Measurements from ENCODE around the gene LIPC. TPM values are rescaled to one million over a fixed set of nuclear protein-coding genes. Genes with fewer than 3 reads are reported as not detected.

LIPC gene
- total RNA-seq, 4 donors from 2014 or later = 0.81 to 4.6 (median 1.8) TPM

DNA sequence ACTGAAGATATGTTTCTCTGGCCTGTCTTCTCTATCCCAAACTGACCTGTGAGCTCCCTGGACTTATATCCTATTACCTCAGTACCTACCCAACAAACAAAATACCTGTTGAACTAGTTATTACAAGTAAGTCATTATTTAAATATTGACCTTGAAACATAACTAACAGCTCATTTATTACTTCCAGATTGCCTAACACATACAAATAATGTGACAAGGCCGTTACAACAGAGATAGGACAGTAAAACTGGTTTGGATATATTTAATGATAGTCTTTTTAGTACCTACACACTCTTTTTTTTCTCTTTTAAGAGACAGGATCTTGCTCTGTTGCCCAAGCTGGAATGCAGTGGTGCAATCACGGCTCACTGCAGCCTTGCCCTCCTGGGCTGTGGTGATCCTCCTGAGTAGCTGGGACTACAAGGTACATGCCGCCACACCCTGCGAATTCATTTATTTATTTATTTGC lies 172.7 kb downstream of the LIPC start:
- H3K27me3 ChIP-seq = no peaks in the 10 kb centered on the region
- no peak overlapping the region for H3K4me3 ChIP-seq (replicated peaks in 1 of 3)
- no peaks in the 10 kb centered on the region for H3K9me3 ChIP-seq
- intact Hi-C loops (cut with DNase I) = no loop called here
- no peak overlapping the region for H3K27ac ChIP-seq
- no peaks in the 10 kb centered on the region for H3K4me1 ChIP-seq
- no peak for TF ChIP-seq CTCF (IDR thresholded peaks at IDR 0.05)
- no peak for TF ChIP-seq POLR2A (IDR thresholded peaks at IDR 0.05)
- no peak for DNase-seq
- H3K36me3 ChIP-seq = no peaks in the 10 kb centered on the region
- WGBS, 2 donors = 98 to 99% methylated on average over 4 of the region's 4 CpGs

- DNase-seq = no peak
These were observed 174.2 kb downstream of the LIPC start for GRCh38 chr15:58605931-58606530.

DNA sequence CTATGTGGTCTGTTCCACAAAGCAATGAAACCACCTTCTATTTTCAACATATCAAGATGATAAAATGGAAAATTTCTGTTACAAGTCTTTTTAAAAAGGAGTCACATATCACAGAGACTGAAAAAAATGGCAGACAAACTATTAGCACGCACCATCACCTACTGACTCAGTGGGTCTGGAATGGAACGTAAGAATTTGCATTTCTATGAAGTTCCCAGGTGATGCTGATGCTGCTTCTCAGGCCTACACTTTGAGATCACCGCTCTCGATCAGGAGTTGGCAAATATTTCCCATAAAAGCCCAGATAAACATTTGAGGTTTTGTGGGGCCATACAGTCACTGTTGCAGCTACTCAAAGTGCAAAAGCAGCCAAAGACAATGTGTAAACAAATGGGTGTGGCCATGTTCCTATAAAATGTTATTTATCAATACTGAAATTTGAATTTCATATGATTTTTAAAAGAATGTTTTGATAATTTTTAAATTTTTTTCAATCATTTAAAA lies 174.8 kb downstream of the LIPC start:
- WGBS, 2 donors = 97 to 98% methylated on average over 4 of the region's 4 CpGs
- Histone ChIP-seq H3K4me1 (no peaks in the 10 kb centered on the region), H3K36me3 (no peaks in the 10 kb centered on the region), H3K27me3 (no peaks in the 10 kb centered on the region), H3K27ac (no peak overlapping the region), H3K4me3 (replicated peaks in 1 of 3) (no peak overlapping the region), H3K9me3 (no peaks in the 10 kb centered on the region)
- DNase-seq = no peak
- intact Hi-C loops (cut with DNase I) = no loop called here
- TF ChIP-seq CTCF (IDR thresholded peaks at IDR 0.05) (no peak), POLR2A (IDR thresholded peaks at IDR 0.05) (no peak)

More at GRCh38 chr15:58605931-58606530, 174.2 kb downstream of the LIPC start:
- 94 to 95% methylated on average over 3 of the region's 3 CpGs for WGBS, 2 donors
- Histone ChIP-seq H3K27me3 (no peaks in the 10 kb centered on the region), H3K27ac (no peak overlapping the region), H3K4me3 (replicated peaks in 1 of 3) (no peak overlapping the region), H3K36me3 (no peaks in the 10 kb centered on the region), H3K9me3 (no peaks in the 10 kb centered on the region), H3K4me1 (no peaks in the 10 kb centered on the region)
- no peak for TF ChIP-seq CTCF (IDR thresholded peaks at IDR 0.05)
- no peak for TF ChIP-seq POLR2A (IDR thresholded peaks at IDR 0.05)
- intact Hi-C loops (cut with DNase I) = no loop called here

DNA sequence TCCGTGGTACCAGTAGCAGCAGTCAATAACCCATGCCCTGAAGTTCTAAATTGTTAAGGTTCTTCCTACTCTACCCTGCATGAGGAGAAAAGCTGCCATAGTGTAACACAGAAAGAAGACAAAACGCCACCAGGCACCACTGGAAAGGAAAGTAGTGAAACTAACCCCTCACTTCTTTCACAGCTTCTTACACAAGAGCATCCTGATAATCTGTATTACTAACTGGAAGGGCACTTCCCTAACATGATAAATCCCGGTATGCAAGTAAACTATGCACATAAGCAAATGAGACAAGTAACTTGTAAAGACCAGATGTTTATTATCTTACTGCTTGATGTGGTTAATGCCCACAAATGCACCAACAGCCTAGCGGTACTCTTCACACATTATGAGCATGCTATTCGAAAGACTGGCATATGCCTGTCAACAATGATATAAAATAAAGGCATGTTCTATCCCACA lies 176.4 kb downstream of the LIPC start:
- H3K27ac ChIP-seq = no peak overlapping the region
- no peak overlapping the region for H3K4me3 ChIP-seq (replicated peaks in 1 of 3)
- no peaks in the 10 kb centered on the region for H3K4me1 ChIP-seq
- TF ChIP-seq POLR2A (IDR thresholded peaks at IDR 0.05) (no peak), CTCF (IDR thresholded peaks at IDR 0.05) (no peak)
- no peaks in the 10 kb centered on the region for H3K27me3 ChIP-seq
- no peak for DNase-seq
- intact Hi-C loops (cut with DNase I) = no loop called here
- no peaks in the 10 kb centered on the region for H3K36me3 ChIP-seq
- 92 to 95% methylated on average over 5 of the region's 5 CpGs for WGBS, 2 donors
- H3K9me3 ChIP-seq = no peaks in the 10 kb centered on the region

GRCh38 chr15:58608711-58609110 lies 176.9 kb downstream of the LIPC start:
- 90 to 92% methylated on average over 1 of the region's 1 CpG for WGBS, 2 donors
- Histone ChIP-seq H3K4me1 (no peaks in the 10 kb centered on the region), H3K27ac (no peak overlapping the region), H3K36me3 (no peaks in the 10 kb centered on the region), H3K9me3 (no peaks in the 10 kb centered on the region), H3K27me3 (no peaks in the 10 kb centered on the region), H3K4me3 (replicated peaks in 1 of 3) (no peak overlapping the region)
- DNase-seq = no peak
- intact Hi-C loops (cut with DNase I) = no loop called here
- no peak for TF ChIP-seq POLR2A (IDR thresholded peaks at IDR 0.05)
- no peak for TF ChIP-seq CTCF (IDR thresholded peaks at IDR 0.05)

All from thyroid gland (tissue), 4 donors.